ENCODE results near the gene KIAA2012.
A peak's percentile ranks its signal among the peaks of the same experiment; 100 is the strongest.

The KIAA2012 gene

GRCh38 chr2:202072737-202073401 lies at the start of gene KIAA2012:
TSS of gene KIAA2012 (plus strand) at chr2:202073255. CDS start at chr2:202073628, 373 bp downstream.
- DNase-seq = no peak

- DNase-seq = no peak
These were observed 49.2 kb upstream of the KIAA2012 start for GRCh38 chr2:202023904-202024266.

- DNase-seq = no peak
These were observed 48.2 kb upstream of the KIAA2012 start for GRCh38 chr2:202024871-202025270.

GRCh38 chr2:202025816-202026215 lies 47.2 kb upstream of the KIAA2012 start:
- DNase-seq = no peak

GRCh38 chr2:202026507-202026906 lies 46.5 kb upstream of the KIAA2012 start:
- no peak for DNase-seq

- DNase-seq = no peak
These were observed 42.4 kb upstream of the KIAA2012 start for GRCh38 chr2:202030691-202031090.

- no peak for DNase-seq
These were observed 41.7 kb upstream of the KIAA2012 start for GRCh38 chr2:202031246-202031951.

- no peak for DNase-seq
These were observed 40.2 kb upstream of the KIAA2012 start for GRCh38 chr2:202032846-202033316.

- DNase-seq = peak; percentile 36
These were observed 39.5 kb upstream of the KIAA2012 start, which contains the start of gene FZD7 for GRCh38 chr2:202033317-202034248. TSS of gene FZD7 (plus strand) at chr2:202033855. CDS start at chr2:202034648, 793 bp downstream.

GRCh38 chr2:202034249-202035088 lies 38.6 kb upstream of the KIAA2012 start:
- DNase-seq = no peak

GRCh38 chr2:202035089-202035940 lies 37.7 kb upstream of the KIAA2012 start:
- DNase-seq = no peak

- no peak for DNase-seq
These were observed 37.1 kb upstream of the KIAA2012 start for GRCh38 chr2:202035941-202036372.

GRCh38 chr2:202036601-202037037 lies 36.4 kb upstream of the KIAA2012 start:
- DNase-seq = no peak

- DNase-seq = no peak
These were observed 36.0 kb upstream of the KIAA2012 start for GRCh38 chr2:202037086-202037485.

GRCh38 chr2:202038471-202039277 lies 34.4 kb upstream of the KIAA2012 start:
- DNase-seq = no peak

GRCh38 chr2:202039278-202040078 lies 33.6 kb upstream of the KIAA2012 start:
- no peak for DNase-seq

- no peak for DNase-seq
These were observed 32.8 kb upstream of the KIAA2012 start for GRCh38 chr2:202040079-202040844.

GRCh38 chr2:202042444-202042843 lies 30.6 kb upstream of the KIAA2012 start:
- no peak for DNase-seq

GRCh38 chr2:202043475-202043874 lies 29.6 kb upstream of the KIAA2012 start:
- DNase-seq = no peak
